ENCODE results near the gene OR10H2. TPM values are rescaled to one million over a fixed set of nuclear protein-coding genes. Genes with fewer than 3 reads are reported as not detected.
"Not testable (repeated sequence)": the region's sequence is repeated elsewhere in the genome, so short reads cannot be mapped to it uniquely, and the experiment has no call there.

Gene OR10H2
- total RNA-seq (2012; rRNA removed): not detected in 2 replicates

GRCh38 chr19:15727724-15728123 lies at the start of gene OR10H2:
Gene OR10H2 (plus strand): TSS chr19:15728024. CDS start chr19:15728044, 20 bp downstream.
- Histone ChIP-seq H3K27me3 (ENCODE audit: control insufficient read depth, insufficient read depth, low read length) (no peaks in the 10 kb centered on the region), H3K4me2 (ENCODE audit: low read length) (no peak within 1 kb of the TSS), H3K9ac (ENCODE audit: low read depth, low read length) (no peak within 1 kb of the TSS), H3K4me1 (ENCODE audit: control insufficient read depth, insufficient read depth, low read length) (no peaks in the 10 kb centered on the region), H3K4me3 (ENCODE audit: low read length) (no peak within 1 kb of the TSS), H3K9me3 (replicated peaks; ENCODE audit: low read length) (no peaks in the 10 kb centered on the region), H3K36me3 (ENCODE audit: insufficient read depth, low read length) (no peaks in the 10 kb centered on the region)

GRCh38 chr19:15679089-15679488 lies 48.7 kb upstream of the OR10H2 start:
- Histone ChIP-seq H3K9ac (ENCODE audit: low read depth, low read length) (no peak overlapping the region), H3K9me3 (replicated peaks; ENCODE audit: low read length) (peaks cover 12% of the 10 kb centered on the region), H3K4me2 (ENCODE audit: low read length) (no peak overlapping the region), H3K4me1 (ENCODE audit: control insufficient read depth, insufficient read depth, low read length) (no peaks in the 10 kb centered on the region), H3K27me3 (ENCODE audit: control insufficient read depth, insufficient read depth, low read length) (no peaks in the 10 kb centered on the region), H3K36me3 (ENCODE audit: insufficient read depth, low read length) (no peaks in the 10 kb centered on the region), H3K4me3 (ENCODE audit: low read length) (no peak overlapping the region)

- not testable (repeated sequence) for H3K4me2 ChIP-seq (ENCODE audit: low read length); H3K4me3 ChIP-seq (ENCODE audit: low read length); H3K4me1 ChIP-seq (ENCODE audit: control insufficient read depth, insufficient read depth, low read length); H3K27me3 ChIP-seq (ENCODE audit: control insufficient read depth, insufficient read depth, low read length); H3K9ac ChIP-seq (ENCODE audit: low read depth, low read length); H3K36me3 ChIP-seq (ENCODE audit: insufficient read depth, low read length)
- H3K9me3 ChIP-seq (replicated peaks; ENCODE audit: low read length): peaks cover 12% of the 10 kb centered on the region
These were observed 48.0 kb upstream of the OR10H2 start for GRCh38 chr19:15679865-15680264.

GRCh38 chr19:15680478-15681322 lies 47.1 kb upstream of the OR10H2 start:
- Histone ChIP-seq H3K27me3 (ENCODE audit: control insufficient read depth, insufficient read depth, low read length) (no peaks in the 10 kb centered on the region), H3K36me3 (ENCODE audit: insufficient read depth, low read length) (no peaks in the 10 kb centered on the region), H3K9ac (ENCODE audit: low read depth, low read length) (no peak overlapping the region), H3K4me3 (ENCODE audit: low read length) (no peak overlapping the region), H3K9me3 (replicated peaks; ENCODE audit: low read length) (peaks cover 12% of the 10 kb centered on the region), H3K4me1 (ENCODE audit: control insufficient read depth, insufficient read depth, low read length) (no peaks in the 10 kb centered on the region), H3K4me2 (ENCODE audit: low read length) (no peak overlapping the region)

GRCh38 chr19:15683411-15683810 lies 44.4 kb upstream of the OR10H2 start:
- no peaks in the 10 kb centered on the region for H3K4me1 ChIP-seq (ENCODE audit: control insufficient read depth, insufficient read depth, low read length)
- no peak overlapping the region for H3K9ac ChIP-seq (ENCODE audit: low read depth, low read length)
- H3K27me3 ChIP-seq (ENCODE audit: control insufficient read depth, insufficient read depth, low read length): no peaks in the 10 kb centered on the region
- H3K4me2 ChIP-seq (ENCODE audit: low read length): no peak overlapping the region
- H3K36me3 ChIP-seq (ENCODE audit: insufficient read depth, low read length): no peaks in the 10 kb centered on the region
- no peak overlapping the region for H3K4me3 ChIP-seq (ENCODE audit: low read length)
- peaks cover 17% of the 10 kb centered on the region for H3K9me3 ChIP-seq (replicated peaks; ENCODE audit: low read length)

- no peak overlapping the region for H3K9ac ChIP-seq (ENCODE audit: low read depth, low read length)
- H3K9me3 ChIP-seq (replicated peaks; ENCODE audit: low read length): peaks cover 10% of the 10 kb centered on the region
- H3K4me2 ChIP-seq (ENCODE audit: low read length): no peak overlapping the region
- no peaks in the 10 kb centered on the region for H3K36me3 ChIP-seq (ENCODE audit: insufficient read depth, low read length)
- H3K4me1 ChIP-seq (ENCODE audit: control insufficient read depth, insufficient read depth, low read length): no peaks in the 10 kb centered on the region
- H3K27me3 ChIP-seq (ENCODE audit: control insufficient read depth, insufficient read depth, low read length): no peaks in the 10 kb centered on the region
- no peak overlapping the region for H3K4me3 ChIP-seq (ENCODE audit: low read length)
These were observed 43.0 kb upstream of the OR10H2 start for GRCh38 chr19:15684828-15685227.

- peaks cover 3% of the 10 kb centered on the region for H3K9me3 ChIP-seq (replicated peaks; ENCODE audit: low read length)
These were observed 31.1 kb upstream of the OR10H2 start for GRCh38 chr19:15696654-15697194.

GRCh38 chr19:15701757-15702533 lies 25.9 kb upstream of the OR10H2 start:
- H3K4me3 ChIP-seq (ENCODE audit: low read length): no peak overlapping the region
- no peaks in the 10 kb centered on the region for H3K27me3 ChIP-seq (ENCODE audit: control insufficient read depth, insufficient read depth, low read length)
- no peak overlapping the region for H3K9ac ChIP-seq (ENCODE audit: low read depth, low read length)
- no peaks in the 10 kb centered on the region for H3K36me3 ChIP-seq (ENCODE audit: insufficient read depth, low read length)
- H3K9me3 ChIP-seq (replicated peaks; ENCODE audit: low read length): no peaks in the 10 kb centered on the region
- no peaks in the 10 kb centered on the region for H3K4me1 ChIP-seq (ENCODE audit: control insufficient read depth, insufficient read depth, low read length)
- H3K4me2 ChIP-seq (ENCODE audit: low read length): no peak overlapping the region

More at GRCh38 chr19:15696654-15697194, 31.1 kb upstream of the OR10H2 start:
- H3K4me3 ChIP-seq (ENCODE audit: low read length): no peak overlapping the region
- no peak overlapping the region for H3K9ac ChIP-seq (ENCODE audit: low read depth, low read length)
- H3K27me3 ChIP-seq (ENCODE audit: control insufficient read depth, insufficient read depth, low read length): no peaks in the 10 kb centered on the region
- no peak overlapping the region for H3K4me2 ChIP-seq (ENCODE audit: low read length)
- no peaks in the 10 kb centered on the region for H3K36me3 ChIP-seq (ENCODE audit: insufficient read depth, low read length)
- no peaks in the 10 kb centered on the region for H3K4me1 ChIP-seq (ENCODE audit: control insufficient read depth, insufficient read depth, low read length)

- H3K4me2 ChIP-seq (ENCODE audit: low read length): no peak overlapping the region
These were observed 25.3 kb upstream of the OR10H2 start for GRCh38 chr19:15702534-15702930.

GRCh38 chr19:15714638-15715037 lies 13.2 kb upstream of the OR10H2 start:
- H3K4me1 ChIP-seq (ENCODE audit: control insufficient read depth, insufficient read depth, low read length): no peaks in the 10 kb centered on the region
- no peak overlapping the region for H3K9ac ChIP-seq (ENCODE audit: low read depth, low read length)
- no peaks in the 10 kb centered on the region for H3K27me3 ChIP-seq (ENCODE audit: control insufficient read depth, insufficient read depth, low read length)
- H3K4me3 ChIP-seq (ENCODE audit: low read length): no peak overlapping the region
- H3K4me2 ChIP-seq (ENCODE audit: low read length): no peak overlapping the region
- no peaks in the 10 kb centered on the region for H3K36me3 ChIP-seq (ENCODE audit: insufficient read depth, low read length)
- H3K9me3 ChIP-seq (replicated peaks; ENCODE audit: low read length): peaks cover 3% of the 10 kb centered on the region

More at GRCh38 chr19:15702534-15702930, 25.3 kb upstream of the OR10H2 start:
- Histone ChIP-seq H3K9me3 (replicated peaks; ENCODE audit: low read length) (no peaks in the 10 kb centered on the region), H3K27me3 (ENCODE audit: control insufficient read depth, insufficient read depth, low read length) (no peaks in the 10 kb centered on the region), H3K4me3 (ENCODE audit: low read length) (no peak overlapping the region), H3K9ac (ENCODE audit: low read depth, low read length) (no peak overlapping the region), H3K36me3 (ENCODE audit: insufficient read depth, low read length) (no peaks in the 10 kb centered on the region), H3K4me1 (ENCODE audit: control insufficient read depth, insufficient read depth, low read length) (no peaks in the 10 kb centered on the region)

GRCh38 chr19:15715642-15716041 lies 12.2 kb upstream of the OR10H2 start:
- H3K4me1 ChIP-seq (ENCODE audit: control insufficient read depth, insufficient read depth, low read length): no peaks in the 10 kb centered on the region
- H3K9me3 ChIP-seq (replicated peaks; ENCODE audit: low read length): peaks cover 3% of the 10 kb centered on the region
- no peaks in the 10 kb centered on the region for H3K27me3 ChIP-seq (ENCODE audit: control insufficient read depth, insufficient read depth, low read length)
- H3K4me3 ChIP-seq (ENCODE audit: low read length): no peak overlapping the region
- no peaks in the 10 kb centered on the region for H3K36me3 ChIP-seq (ENCODE audit: insufficient read depth, low read length)
- H3K4me2 ChIP-seq (ENCODE audit: low read length): no peak overlapping the region
- no peak overlapping the region for H3K9ac ChIP-seq (ENCODE audit: low read depth, low read length)
